GM21367 (cell line): ENCODE data around the gene BRAT1.

Experiments
- ATAC-seq: cut with Tn5 transposase; IDR thresholded peaks from one replicate; pipeline ENCODE4 v1.9.1; 2021; ENCODE audit not compliant: unreplicated experiment

Gene BRAT1

DNA sequence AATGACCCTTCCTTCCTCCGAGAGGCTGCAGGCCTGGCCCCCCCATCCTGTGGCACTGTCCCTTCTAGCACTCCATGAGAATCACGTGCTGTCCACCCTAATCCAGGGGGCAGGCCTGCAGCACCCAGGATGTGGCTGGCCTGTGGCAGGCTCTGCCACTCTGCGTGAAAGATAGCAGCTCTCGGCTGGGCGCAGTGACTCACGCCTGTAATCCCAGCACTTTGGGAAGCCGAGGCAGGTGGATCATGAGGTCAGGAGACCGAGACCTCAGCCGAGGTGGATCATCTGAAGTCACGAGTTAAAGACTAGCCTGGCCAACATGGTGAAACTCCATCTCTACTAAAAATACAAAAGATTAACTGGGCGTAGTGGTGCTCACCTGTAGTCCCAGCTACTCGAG, 54.6 kb downstream of the BRAT1 start:
- ATAC-seq, result no peak

DNA sequence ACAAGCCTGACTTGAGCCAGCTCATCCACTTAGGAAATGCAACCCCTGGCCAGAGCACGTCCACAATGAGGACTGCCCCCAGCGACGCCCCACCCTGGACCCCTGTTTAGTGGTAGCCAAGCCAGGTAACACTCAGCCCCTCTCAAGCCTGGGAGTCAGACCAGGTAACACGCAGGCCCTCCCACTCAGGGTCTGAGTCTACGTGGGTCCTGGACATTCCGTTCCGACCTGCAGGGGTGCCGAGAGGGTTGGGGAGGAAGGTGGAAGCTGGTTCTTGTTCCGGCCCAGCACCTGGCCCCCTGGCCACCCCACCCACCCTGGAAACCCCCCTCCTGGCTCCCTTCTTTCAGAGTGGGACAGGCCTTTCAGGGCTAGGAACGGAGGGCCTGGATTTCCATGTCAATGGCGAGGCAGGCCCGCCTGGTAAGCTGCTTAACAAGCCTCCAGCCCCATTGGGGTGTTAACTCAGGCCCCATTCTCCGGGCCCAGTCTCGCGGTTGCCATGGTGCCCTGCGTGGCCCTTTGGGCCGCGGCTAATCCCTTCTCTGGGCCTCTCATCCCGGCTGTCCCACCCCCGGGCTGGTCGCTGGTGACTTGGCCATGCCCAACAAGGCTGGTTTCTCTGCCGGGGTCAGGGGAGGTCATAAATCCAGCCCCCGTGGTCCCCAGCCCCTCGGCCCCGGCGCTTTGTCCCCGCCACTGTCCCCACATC, 55.4 kb downstream of the BRAT1 start:
- ATAC-seq, result no peak

DNA sequence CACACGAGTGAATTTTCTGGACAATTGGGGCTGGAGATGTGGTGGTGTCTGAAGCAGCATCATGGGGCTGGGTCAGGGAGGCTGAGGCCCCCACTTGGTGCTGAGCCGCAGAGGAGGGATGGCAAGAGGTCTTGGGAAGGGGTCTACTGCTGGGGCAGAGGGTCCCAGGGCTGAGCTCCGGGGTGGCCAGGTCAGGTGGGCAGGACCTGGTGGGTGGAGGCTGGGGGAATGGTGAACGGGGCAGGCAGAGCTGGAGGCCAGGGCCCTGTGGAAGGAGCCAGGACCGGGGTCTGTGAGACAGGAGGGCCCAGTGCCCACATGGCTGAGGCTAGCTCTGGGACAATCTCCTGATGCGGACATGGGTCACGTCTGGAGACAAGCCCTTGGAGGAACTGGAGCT, 56.1 kb downstream of the BRAT1 start:
- ATAC-seq, result no peak

DNA sequence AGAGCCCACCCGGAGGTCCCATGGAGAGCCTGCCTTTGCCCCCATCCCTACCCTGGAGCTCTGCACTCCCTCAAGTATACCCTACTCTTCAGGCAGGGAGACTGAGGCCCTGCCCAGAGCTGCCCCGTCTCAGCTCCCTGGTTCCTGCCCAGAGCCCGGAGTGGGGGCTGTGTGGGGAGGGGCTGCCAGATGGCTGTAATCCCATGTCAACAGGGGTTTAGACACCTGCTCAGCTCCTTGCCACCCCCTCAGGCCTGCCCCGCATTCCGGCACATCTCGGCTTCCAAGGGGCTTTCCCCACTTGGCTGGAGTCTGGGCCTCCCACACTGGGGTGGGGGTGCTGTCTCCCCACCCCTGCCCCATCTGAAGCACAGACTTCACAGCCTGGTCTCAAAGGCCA, 56.6 kb downstream of the BRAT1 start:
- ATAC-seq, result no peak

DNA sequence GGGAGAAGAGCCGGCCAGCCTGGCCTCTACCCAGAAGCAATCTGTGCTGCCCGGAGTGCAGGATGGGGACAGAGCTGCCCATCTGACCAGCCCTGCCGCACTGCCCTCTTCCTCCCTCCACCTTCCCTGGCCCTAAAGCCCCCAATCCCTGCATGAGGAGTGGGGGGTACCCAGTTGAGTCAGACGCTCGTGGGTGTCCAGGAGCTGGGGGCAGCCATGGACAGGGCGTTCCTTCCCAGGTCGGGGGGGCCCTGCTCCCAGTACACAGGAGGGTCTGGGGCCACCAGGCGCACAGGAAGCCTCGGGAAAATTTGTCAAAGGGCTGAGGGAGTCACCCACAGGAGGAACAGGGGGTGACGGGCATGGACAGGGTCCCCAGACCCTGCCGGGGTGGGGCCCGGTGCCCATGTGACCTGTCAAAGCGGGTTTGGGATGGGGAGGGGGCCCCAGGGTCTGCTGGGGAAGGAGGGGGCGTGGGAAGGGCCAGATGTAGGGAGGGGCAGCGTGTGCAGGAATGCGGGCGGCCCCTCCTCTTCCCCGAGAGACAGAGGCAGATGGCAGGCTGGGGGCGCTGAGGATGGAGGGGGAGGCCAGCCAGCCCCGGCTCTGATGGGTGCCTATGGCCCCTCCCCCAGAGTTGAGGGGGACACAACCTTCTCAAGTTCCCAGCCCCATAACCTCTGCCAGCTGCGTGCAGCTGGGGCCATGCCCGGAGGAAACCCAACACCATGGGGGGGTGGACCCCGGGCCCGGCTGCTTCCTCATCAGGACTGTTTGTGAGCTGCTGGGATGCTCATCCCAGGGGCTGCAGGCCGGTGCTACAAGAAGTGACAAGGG, 57.6 kb downstream of the BRAT1 start:
- no peak for ATAC-seq

DNA sequence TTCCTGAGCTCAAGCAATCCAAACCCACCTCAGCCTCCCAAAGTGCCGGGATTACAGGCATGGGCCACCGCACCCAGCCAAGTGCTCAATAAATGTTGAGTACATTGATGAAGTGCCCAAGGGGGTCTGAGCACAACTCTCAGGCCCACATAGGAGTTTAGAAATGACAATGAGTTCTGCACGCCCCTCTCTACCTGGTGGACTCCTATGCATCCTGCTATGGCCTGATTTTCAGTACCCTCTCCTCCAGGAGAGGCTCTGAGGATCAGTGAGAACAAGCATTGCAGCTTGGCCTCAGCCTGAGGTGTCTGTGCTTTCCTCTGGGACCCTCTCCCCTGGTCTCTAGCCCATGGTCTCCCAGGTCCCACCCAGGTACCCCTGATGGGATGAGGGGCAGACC, 58.3 kb downstream of the BRAT1 start:
- ATAC-seq, result no peak

DNA sequence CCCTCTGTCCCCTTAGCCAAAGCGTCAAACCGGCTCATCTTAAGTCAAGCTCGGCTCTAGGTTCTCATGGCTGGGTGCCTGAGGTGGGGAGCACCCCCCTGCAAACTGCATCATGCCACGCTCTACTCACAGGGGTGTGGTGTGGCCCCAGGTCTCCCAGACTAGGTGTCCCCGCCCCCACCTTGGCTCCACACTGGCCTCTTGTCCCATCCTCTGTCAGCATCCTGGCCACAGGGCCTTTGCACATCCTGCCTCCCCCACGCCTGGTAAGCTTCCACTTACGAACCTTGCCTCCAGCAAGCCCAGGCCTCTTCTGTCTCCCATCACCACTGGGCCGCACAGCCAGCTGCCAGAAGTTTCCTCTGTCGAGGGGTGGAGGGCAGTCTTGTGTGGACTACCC, 58.9 kb downstream of the BRAT1 start:
- no peak for ATAC-seq

DNA sequence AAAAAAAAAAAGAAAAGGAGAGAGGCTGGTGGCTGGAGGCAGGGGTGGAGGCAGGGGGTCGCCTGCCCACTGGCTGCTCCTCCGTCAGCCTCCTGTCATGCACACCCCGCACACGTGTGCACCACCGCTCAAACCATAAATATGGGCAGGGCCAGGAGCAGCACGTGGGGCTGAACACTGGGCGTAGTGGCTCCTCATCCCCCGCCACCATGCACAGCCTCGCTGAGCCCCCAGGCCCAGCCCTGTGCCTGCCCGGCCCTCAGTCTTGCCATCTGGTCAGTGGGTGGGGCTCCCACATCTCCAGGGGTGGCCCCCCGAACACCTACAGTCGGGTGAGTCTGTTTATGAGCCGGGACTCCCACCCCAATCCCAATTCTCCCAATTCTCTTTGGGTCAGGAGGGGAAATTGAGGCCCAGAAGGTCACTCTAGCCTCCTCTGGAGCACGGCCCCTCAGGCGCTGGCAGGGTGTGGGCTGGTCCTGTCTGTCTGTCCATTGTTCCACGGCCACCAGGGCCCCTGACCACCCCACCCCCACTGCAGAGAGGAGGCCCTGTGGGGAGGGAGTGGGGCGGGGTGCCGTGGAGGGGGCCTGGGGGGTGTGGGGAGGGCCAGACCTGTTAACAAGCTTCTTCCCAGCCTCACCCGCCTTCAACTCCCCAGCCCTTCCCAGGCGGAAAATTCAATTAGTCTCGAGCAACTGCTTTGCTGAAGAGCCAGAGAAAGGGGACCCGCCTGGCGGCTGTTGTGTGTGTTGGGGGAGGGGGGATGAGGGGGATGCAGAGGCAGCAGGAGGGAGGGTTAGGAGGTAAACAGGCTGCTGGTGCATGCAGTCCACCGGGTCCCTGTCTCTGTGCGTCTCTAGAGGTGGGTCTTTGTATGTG, 59.7 kb downstream of the BRAT1 start:
- ATAC-seq, result no peak

DNA sequence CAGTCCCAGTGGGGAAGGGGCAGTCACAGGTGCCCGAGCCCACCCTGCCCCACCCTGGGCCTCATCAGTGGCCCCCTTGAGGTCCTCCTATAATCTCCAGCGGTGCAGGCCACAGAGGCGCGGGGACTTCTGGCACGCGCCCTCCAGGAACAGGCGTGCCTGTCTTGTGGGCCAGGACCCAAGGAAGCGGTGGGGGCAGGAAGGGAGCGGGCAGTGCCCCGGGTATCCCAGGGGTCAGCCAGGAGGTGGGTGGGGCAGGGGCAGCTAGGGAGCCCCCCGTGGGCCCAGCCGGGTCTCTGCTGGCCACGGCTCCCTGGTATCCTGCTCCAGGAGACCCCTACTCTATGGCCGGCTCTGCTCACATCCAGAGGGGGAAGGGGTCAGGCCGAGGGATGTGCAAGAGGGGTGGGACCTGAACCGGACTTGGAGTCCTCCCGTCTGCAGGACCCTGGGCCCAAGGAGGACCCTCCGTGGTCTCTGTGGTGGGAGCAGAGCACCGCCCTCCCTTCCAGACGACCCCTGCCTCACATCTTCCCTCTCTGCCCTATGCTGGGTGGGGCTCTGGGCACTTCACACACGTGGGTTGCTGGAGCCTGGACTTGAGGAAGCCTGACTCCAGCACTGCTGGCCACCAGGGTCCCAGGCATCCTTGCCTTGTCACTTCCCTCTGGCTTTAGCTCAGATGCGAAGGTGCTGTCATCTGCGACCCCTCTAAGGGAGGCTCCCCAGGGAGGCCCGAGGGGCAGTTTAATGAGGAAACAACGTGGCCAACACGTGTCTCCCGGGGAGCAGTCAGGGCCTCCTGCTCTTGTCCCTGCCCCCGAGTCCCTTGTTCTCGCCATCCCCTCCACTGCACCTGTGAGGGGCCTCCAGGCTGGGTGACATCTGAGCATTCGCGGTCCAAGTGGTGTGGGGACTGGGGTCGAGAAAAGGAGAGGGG, 60.9 kb downstream of the BRAT1 start:
- no peak for ATAC-seq

DNA sequence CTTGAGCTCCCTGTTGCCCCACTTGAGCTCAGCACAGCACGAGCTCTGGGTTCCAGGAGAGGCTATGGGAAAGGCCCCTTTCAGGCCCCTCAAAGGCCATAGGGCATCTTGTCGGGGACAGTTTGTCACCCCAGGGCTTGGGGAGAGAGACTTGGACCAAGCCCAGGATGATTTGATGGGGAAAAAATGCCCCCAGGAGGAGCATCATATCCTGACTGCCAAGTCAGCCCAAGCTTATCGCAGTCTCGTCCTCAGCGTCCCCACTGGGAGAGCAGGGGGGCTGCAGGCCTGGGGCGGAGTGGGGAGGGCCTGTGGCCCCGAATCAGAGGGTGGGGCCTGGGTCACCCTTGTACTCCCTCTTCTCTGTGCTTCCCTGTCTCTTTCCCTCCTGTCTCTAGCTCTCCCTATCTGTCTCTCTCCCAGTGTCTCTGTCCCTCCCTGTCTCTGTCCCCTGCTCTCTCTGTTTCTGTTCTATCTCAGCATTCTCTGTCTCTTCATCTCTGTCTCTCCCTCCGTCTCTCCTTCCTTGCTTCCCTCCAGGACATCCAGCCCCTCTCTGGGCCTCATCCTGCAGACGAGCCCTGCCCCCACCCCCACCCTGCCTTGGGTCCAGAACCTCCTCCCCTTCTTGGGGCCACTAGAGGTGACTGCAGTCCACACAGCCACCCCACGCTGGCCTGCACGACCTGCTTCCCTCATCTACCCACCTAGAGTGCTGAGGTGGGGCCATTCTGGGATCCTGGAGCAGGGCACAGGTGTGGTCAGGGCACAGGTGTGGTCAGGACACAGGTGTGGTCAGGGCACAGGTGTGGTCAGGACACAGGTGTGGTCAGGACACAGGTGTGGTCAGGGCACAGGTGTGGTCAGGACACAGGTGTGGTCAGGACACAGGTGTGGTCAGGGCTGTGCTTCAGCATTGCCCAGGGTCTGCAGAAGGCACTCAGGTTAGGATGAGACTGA, 61.8 kb downstream of the BRAT1 start:
- no peak for ATAC-seq

DNA sequence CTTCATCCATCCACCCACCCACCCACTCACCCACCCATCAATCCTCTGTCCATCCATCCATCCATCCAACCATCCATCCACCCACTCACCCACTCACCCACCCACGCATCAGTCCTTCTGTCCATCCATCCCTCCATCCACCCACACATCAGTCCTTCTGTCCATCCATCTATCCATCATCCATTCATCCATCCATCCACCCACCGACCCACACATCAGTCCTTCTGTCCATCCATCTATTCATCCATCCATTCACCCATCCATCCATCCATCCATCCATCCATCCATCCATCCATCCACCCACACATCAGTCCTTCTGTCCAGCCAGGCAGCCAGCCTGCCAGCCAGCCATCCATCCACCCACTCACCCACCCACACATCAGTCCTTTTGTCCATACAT, 63.3 kb downstream of the BRAT1 start:
- no peak for ATAC-seq

DNA sequence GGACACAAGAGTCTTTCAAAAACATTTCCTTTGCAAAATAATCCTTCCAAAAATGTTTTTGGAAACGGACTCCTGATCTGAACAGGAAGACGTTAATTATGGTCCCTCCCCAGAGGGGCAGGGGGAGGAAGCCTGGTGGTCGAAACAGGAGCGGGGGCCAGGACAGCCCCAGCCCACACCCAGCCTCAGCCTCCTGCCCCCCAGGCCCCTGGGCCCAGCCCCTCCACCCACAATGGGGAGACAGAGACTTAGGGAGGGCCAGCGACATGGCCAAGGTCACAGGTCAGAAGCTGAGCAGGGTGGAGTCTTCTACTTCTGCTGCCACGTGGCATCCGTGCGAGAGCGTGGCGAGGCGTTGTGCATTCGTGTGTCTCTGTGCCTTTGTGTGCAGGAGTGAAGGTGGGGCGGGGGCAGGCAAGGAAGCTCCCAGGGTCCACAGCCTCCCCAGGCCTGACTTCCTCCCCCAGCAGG, 65.1 kb downstream of the BRAT1 start:
- ATAC-seq, result no peak

DNA sequence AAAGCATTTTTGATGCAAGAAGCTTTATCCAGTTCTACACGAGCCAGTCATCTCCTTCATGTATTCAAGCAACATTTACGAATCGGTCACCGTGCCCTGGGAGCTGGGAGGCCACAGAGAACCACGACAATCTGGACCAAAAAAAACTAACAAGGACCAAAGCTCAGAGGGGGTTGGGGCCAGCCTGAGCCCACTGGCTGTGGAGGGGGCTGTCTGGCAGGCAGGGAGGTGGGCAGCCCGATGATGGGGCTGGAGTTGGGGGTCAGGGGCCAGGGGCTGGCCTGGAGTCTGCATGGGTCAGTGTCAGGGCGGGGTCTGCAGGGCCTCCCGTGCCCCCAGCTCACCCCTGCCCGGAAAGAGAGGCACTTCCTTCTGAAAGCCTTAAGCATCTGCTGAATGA, 66.6 kb downstream of the BRAT1 start:
- ATAC-seq, result no peak

DNA sequence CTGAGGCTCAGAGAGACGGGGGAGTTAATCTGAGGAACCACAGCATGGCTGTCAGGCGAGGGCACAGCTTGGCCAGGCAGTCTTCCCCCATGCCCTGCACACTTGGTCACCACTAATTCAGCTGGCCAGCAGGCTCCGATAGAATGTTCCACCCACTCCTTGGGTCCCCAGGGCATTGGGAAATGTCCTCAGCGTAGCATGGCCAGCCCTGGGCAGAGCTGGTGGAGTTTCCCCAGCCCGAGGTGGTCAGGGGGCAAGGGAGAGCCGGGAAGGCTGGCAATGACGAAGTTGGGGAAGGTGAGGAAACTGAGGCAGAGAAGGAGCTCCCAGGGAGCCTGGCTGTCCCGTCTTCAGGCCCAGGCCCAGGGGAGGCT, 67.1 kb downstream of the BRAT1 start:
- ATAC-seq, result no peak
